HG02623 (cell line): ENCODE results near the gene TMEM132C.
"Not testable (repeated sequence)": the region's sequence is repeated elsewhere in the genome, so short reads cannot be mapped to it uniquely, and the experiment has no call there.

Experiments used
- ATAC-seq: cut with Tn5 transposase; IDR thresholded peaks from one replicate; pipeline ENCODE4 v1.9.1; 2021; ENCODE audit warnings: moderate library complexity; ENCODE audit not compliant: unreplicated experiment

Gene TMEM132C

GRCh38 chr12:128468926-128469325, 202.0 kb downstream of the TMEM132C start:
- no peak for ATAC-seq

GRCh38 chr12:128471491-128471890, 204.5 kb downstream of the TMEM132C start:
- no peak for ATAC-seq

- no peak for ATAC-seq
These were observed 207.9 kb downstream of the TMEM132C start for GRCh38 chr12:128474916-128475315.

- no peak for ATAC-seq
These were observed 209.3 kb downstream of the TMEM132C start for GRCh38 chr12:128476266-128476665.

- no peak for ATAC-seq
These were observed 216.7 kb downstream of the TMEM132C start for GRCh38 chr12:128483526-128484255.

GRCh38 chr12:128497376-128497775, 230.4 kb downstream of the TMEM132C start:
- not testable (repeated sequence) for ATAC-seq

GRCh38 chr12:128507470-128507869, 240.5 kb downstream of the TMEM132C start:
- ATAC-seq: no peak

GRCh38 chr12:128509170-128509569, 242.2 kb downstream of the TMEM132C start:
- ATAC-seq: no peak

GRCh38 chr12:128510511-128510910, 243.5 kb downstream of the TMEM132C start:
- ATAC-seq: no peak

GRCh38 chr12:128513331-128513730, 246.4 kb downstream of the TMEM132C start:
- ATAC-seq: no peak

GRCh38 chr12:128513831-128514230, 246.9 kb downstream of the TMEM132C start:
- ATAC-seq: no peak

- no peak for ATAC-seq
These were observed 251.7 kb downstream of the TMEM132C start for GRCh38 chr12:128518644-128519043.

- no peak for ATAC-seq
These were observed 252.5 kb downstream of the TMEM132C start for GRCh38 chr12:128519426-128519825.

GRCh38 chr12:128521981-128522380, 255.0 kb downstream of the TMEM132C start:
- no peak for ATAC-seq

- ATAC-seq: no peak
These were observed 257.5 kb downstream of the TMEM132C start for GRCh38 chr12:128524439-128524838.

- ATAC-seq: no peak
These were observed 264.2 kb downstream of the TMEM132C start for GRCh38 chr12:128531170-128531569.

GRCh38 chr12:128534906-128535305, 267.9 kb downstream of the TMEM132C start:
- ATAC-seq: no peak

- ATAC-seq: no peak
These were observed 269.8 kb downstream of the TMEM132C start for GRCh38 chr12:128536810-128537209.

GRCh38 chr12:128537668-128538067, 270.7 kb downstream of the TMEM132C start:
- ATAC-seq: no peak

- no peak for ATAC-seq
These were observed 275.9 kb downstream of the TMEM132C start for GRCh38 chr12:128542844-128543243.

GRCh38 chr12:128543460-128543859, 276.5 kb downstream of the TMEM132C start:
- ATAC-seq: no peak

GRCh38 chr12:128543971-128544370, 277.0 kb downstream of the TMEM132C start:
- ATAC-seq: no peak

GRCh38 chr12:128548949-128549348, 282.0 kb downstream of the TMEM132C start:
- no peak for ATAC-seq
